Transverse colon (tissue), 3 donors: ENCODE measurements around the gene TMCO6.

ENCODE experiments used
- EP300 ChIP-seq: sonication (generic); formaldehyde crosslinking; IDR thresholded peaks from one replicate; pipeline ENCODE4 v1.6.1; 2017; ENCODE audit warnings: antibody characterized with exemption, low read depth
- POLR2A ChIP-seq: fragments of 450-650 bp; IDR thresholded peaks from one replicate; pipeline ENCODE4 v1.6.1; 2016; ENCODE audit warnings: antibody characterized with exemption, mild to moderate bottlenecking, moderate library complexity
- TF ChIP-seq, protein P1 (sequence below), 5 experiments: fragments of 200-600 bp in 3 of 5; fragments of 450-650 bp in 2 of 5; sonication (generic) in 3 of 5; IDR thresholded peaks; 1 replicate in 2 of 5; 2 replicates in 3 of 5; pipeline ENCODE4 v1.5.1; 2016 to 2017; ENCODE audit warnings: antibody characterized with exemption in 5 of 5, inconsistent platforms in 3 of 5, mild to moderate bottlenecking in 2 of 5, moderate library complexity in 1 of 5

- TF ChIP-seq, protein P1, sequence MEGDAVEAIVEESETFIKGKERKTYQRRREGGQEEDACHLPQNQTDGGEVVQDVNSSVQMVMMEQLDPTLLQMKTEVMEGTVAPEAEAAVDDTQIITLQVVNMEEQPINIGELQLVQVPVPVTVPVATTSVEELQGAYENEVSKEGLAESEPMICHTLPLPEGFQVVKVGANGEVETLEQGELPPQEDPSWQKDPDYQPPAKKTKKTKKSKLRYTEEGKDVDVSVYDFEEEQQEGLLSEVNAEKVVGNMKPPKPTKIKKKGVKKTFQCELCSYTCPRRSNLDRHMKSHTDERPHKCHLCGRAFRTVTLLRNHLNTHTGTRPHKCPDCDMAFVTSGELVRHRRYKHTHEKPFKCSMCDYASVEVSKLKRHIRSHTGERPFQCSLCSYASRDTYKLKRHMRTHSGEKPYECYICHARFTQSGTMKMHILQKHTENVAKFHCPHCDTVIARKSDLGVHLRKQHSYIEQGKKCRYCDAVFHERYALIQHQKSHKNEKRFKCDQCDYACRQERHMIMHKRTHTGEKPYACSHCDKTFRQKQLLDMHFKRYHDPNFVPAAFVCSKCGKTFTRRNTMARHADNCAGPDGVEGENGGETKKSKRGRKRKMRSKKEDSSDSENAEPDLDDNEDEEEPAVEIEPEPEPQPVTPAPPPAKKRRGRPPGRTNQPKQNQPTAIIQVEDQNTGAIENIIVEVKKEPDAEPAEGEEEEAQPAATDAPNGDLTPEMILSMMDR (IDR thresholded peaks at IDR 0.05), result peak in 2 of 5 experiments; percentile 5 to 33
- TF ChIP-seq POLR2A (no peak), EP300 (no peak)
Measured at GRCh38 chr5:140633021-140633471, 6.2 kb upstream of the TMCO6 start, which contains the start of gene CD14.
